HEK293 (cell line): ENCODE results near the gene RELCH.

ENCODE experiments used
- BCL11A ChIP-seq: fragments of 450-650 bp; formaldehyde crosslinking; IDR thresholded peaks from 2 replicates; pipeline ENCODE4 v1.5.1; 2016; ENCODE audit warnings: low read depth, missing biosample characterization, missing genetic modification characterization
- GLI4 ChIP-seq: fragments of 450-650 bp; formaldehyde crosslinking; IDR thresholded peaks from 2 replicates; pipeline ENCODE4 v1.5.1; 2016; ENCODE audit warnings: missing biosample characterization, missing genetic modification characterization
- KLF1 ChIP-seq: fragments of 450-650 bp; formaldehyde crosslinking; IDR thresholded peaks from 2 replicates; pipeline ENCODE4 v1.5.1; 2016; ENCODE audit warnings: missing biosample characterization, missing genetic modification characterization
- ZBTB20 ChIP-seq: fragments of 450-650 bp; formaldehyde crosslinking; IDR thresholded peaks from 2 replicates; pipeline ENCODE4 v1.5.1; 2016; ENCODE audit warnings: missing biosample characterization, missing genetic modification characterization
- ZIC2 ChIP-seq: fragments of 450-650 bp; formaldehyde crosslinking; IDR thresholded peaks from 2 replicates; pipeline ENCODE4 v1.5.1; 2016; ENCODE audit warnings: missing biosample characterization, missing genetic modification characterization
- ZNF10 ChIP-seq: fragments of 450-650 bp; formaldehyde crosslinking; IDR thresholded peaks from 2 replicates; pipeline ENCODE4 v1.5.1; 2017; ENCODE audit warnings: missing biosample characterization, missing genetic modification characterization
- ZNF16 ChIP-seq: fragments of 450-650 bp; formaldehyde crosslinking; IDR thresholded peaks from 2 replicates; pipeline ENCODE4 v1.5.1; 2016; ENCODE audit warnings: low read depth, missing biosample characterization, missing genetic modification characterization
- ZNF221 ChIP-seq: fragments of 450-650 bp; formaldehyde crosslinking; IDR thresholded peaks from 2 replicates; pipeline ENCODE4 v1.5.1; 2017; ENCODE audit warnings: missing biosample characterization, missing genetic modification characterization, borderline replicate concordance
- ZNF335 ChIP-seq: fragments of 450-650 bp; formaldehyde crosslinking; conservative IDR thresholded peaks from 2 replicates; pipeline ENCODE4 v1.5.1; 2016; ENCODE audit warnings: missing biosample characterization, missing genetic modification characterization
- ZNF391 ChIP-seq: fragments of 450-650 bp; formaldehyde crosslinking; IDR thresholded peaks from 2 replicates; pipeline ENCODE4 v1.5.1; 2016; ENCODE audit warnings: low read depth, missing biosample characterization, missing genetic modification characterization, borderline replicate concordance
- ZNF48 ChIP-seq: fragments of 450-650 bp; formaldehyde crosslinking; IDR thresholded peaks from 2 replicates; pipeline ENCODE4 v1.5.1; 2016; ENCODE audit warnings: missing biosample characterization, missing genetic modification characterization
- ZNF514 ChIP-seq: fragments of 450-650 bp; formaldehyde crosslinking; IDR thresholded peaks from 2 replicates; pipeline ENCODE4 v1.5.1; 2016; ENCODE audit warnings: missing biosample characterization, missing genetic modification characterization
- ZNF529 ChIP-seq: fragments of 450-650 bp; formaldehyde crosslinking; IDR thresholded peaks from 2 replicates; pipeline ENCODE4 v1.5.1; 2017; ENCODE audit warnings: missing genetic modification characterization, missing biosample characterization; ENCODE audit not compliant: insufficient replicate concordance
- ZNF530 ChIP-seq: fragments of 450-650 bp; formaldehyde crosslinking; IDR thresholded peaks from 2 replicates; pipeline ENCODE4 v1.5.1; 2016; ENCODE audit warnings: low read depth, missing biosample characterization, missing genetic modification characterization
- ZNF558 ChIP-seq: fragments of 450-650 bp; formaldehyde crosslinking; IDR thresholded peaks from 2 replicates; pipeline ENCODE4 v1.5.1; 2016; ENCODE audit warnings: missing biosample characterization, missing genetic modification characterization
- ZNF585B ChIP-seq: fragments of 450-650 bp; formaldehyde crosslinking; IDR thresholded peaks from 2 replicates; pipeline ENCODE4 v1.5.1; 2016; ENCODE audit warnings: missing biosample characterization, missing genetic modification characterization
- ZNF621 ChIP-seq: fragments of 450-650 bp; formaldehyde crosslinking; IDR thresholded peaks from 2 replicates; pipeline ENCODE4 v1.5.1; 2017; ENCODE audit warnings: missing biosample characterization, missing genetic modification characterization
- ZNF701 ChIP-seq: fragments of 450-650 bp; formaldehyde crosslinking; IDR thresholded peaks from 2 replicates; pipeline ENCODE4 v1.5.1; 2016; ENCODE audit warnings: missing biosample characterization, missing genetic modification characterization
- ZNF747 ChIP-seq: fragments of 450-650 bp; formaldehyde crosslinking; IDR thresholded peaks from 2 replicates; pipeline ENCODE4 v1.5.1; 2016; ENCODE audit warnings: missing biosample characterization, missing genetic modification characterization
- ZNF777 ChIP-seq: fragments of 450-650 bp; formaldehyde crosslinking; IDR thresholded peaks from 2 replicates; pipeline ENCODE4 v1.5.1; 2017; ENCODE audit warnings: missing biosample characterization, missing genetic modification characterization, borderline replicate concordance
- ZNF792 ChIP-seq: fragments of 450-650 bp; formaldehyde crosslinking; IDR thresholded peaks from 2 replicates; pipeline ENCODE4 v1.5.1; 2016; ENCODE audit warnings: missing biosample characterization, missing genetic modification characterization
- ZNF830 ChIP-seq: fragments of 450-650 bp; IDR thresholded peaks from 2 replicates; pipeline ENCODE4 v1.5.0; 2018; ENCODE audit warnings: missing biosample characterization, missing genetic modification characterization, low read depth, mild to moderate bottlenecking, moderate library complexity
- ZSCAN23 ChIP-seq: fragments of 450-650 bp; formaldehyde crosslinking; IDR thresholded peaks from 2 replicates; pipeline ENCODE4 v1.5.1; 2016; ENCODE audit warnings: missing biosample characterization, missing genetic modification characterization
- ZSCAN30 ChIP-seq: fragments of 450-650 bp; IDR thresholded peaks from 2 replicates; pipeline ENCODE4 v1.5.1; 2018; ENCODE audit warnings: missing biosample characterization, mild to moderate bottlenecking, missing genetic modification characterization, moderate library complexity
- TF ChIP-seq, protein P1 (sequence below): fragments of 450-650 bp; formaldehyde crosslinking; IDR thresholded peaks from 2 replicates; pipeline ENCODE4 v1.5.1; 2017; ENCODE audit warnings: missing biosample characterization, missing genetic modification characterization
- TF ChIP-seq, protein P2 (sequence below): fragments of 450-650 bp; formaldehyde crosslinking; IDR thresholded peaks from 2 replicates; pipeline ENCODE4 v1.5.1; 2017; ENCODE audit warnings: missing biosample characterization, missing genetic modification characterization
- TF ChIP-seq, protein P3 (sequence below): fragments of 450-650 bp; formaldehyde crosslinking; conservative IDR thresholded peaks from 2 replicates; pipeline ENCODE4 v1.5.1; 2016; ENCODE audit warnings: low read depth, missing biosample characterization, missing genetic modification characterization
- TF ChIP-seq, protein P4 (sequence below): fragments of 450-650 bp; formaldehyde crosslinking; IDR thresholded peaks from 2 replicates; pipeline ENCODE4 v1.5.1; 2016; ENCODE audit warnings: missing biosample characterization, missing genetic modification characterization
- TF ChIP-seq, protein P5 (sequence below): fragments of 450-650 bp; formaldehyde crosslinking; IDR thresholded peaks from 2 replicates; pipeline ENCODE4 v1.5.1; 2016; ENCODE audit warnings: missing biosample characterization, missing genetic modification characterization
- TF ChIP-seq, protein P6 (sequence below): fragments of 450-650 bp; formaldehyde crosslinking; IDR thresholded peaks from 2 replicates; pipeline ENCODE4 v1.5.1; 2017; ENCODE audit warnings: missing biosample characterization, missing genetic modification characterization

RELCH gene

DNA sequence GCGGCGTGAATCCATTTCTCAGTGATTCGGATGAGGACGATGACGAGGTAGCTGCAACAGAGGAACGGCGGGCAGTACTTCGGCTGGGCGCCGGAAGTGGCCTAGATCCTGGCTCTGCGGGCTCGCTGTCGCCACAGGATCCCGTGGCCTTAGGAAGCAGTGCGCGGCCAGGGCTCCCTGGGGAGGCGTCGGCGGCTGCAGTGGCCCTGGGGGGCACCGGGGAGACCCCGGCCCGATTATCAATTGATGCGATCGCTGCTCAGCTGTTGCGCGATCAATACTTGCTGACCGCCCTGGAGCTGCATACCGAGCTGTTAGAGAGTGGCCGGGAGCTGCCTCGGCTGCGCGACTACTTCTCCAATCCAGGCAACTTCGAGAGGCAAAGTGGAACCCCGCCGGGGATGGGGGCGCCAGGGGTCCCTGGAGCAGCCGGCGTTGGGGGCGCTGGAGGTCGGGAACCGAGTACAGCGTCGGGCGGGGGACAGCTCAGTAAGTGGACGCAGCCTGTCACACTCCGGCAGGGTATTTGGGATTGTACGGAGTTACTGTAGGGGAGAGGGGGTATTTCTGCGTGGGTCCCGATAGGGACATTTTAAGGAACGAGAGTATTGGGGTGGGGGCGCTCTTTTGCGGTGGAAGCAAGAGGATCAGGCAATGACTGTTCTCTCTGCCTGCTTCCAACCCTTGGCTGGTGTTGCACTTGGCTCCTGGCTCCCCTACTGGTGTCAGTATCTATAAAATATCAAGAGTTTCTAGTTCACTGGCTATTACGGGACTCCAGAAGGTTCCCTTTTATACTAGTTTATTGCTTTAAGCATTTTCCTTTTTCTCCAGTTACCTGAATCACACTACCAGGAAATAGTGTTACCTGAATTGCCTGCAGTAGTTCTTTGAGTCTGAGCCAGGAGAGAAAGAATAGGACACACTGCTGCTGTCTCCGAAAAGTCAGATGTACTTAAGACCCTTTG lies 772 bp downstream of the RELCH start (continued):
- no peak for TF ChIP-seq ZNF221 (tag by site-specific recombination)
- no peak for TF ChIP-seq ZNF48 (tag by site-specific recombination)
- peak; percentile 56 for TF ChIP-seq ZIC2 (tag by site-specific recombination)
- no peak for TF ChIP-seq GLI4 (tag by site-specific recombination)
- TF ChIP-seq, protein P1, sequence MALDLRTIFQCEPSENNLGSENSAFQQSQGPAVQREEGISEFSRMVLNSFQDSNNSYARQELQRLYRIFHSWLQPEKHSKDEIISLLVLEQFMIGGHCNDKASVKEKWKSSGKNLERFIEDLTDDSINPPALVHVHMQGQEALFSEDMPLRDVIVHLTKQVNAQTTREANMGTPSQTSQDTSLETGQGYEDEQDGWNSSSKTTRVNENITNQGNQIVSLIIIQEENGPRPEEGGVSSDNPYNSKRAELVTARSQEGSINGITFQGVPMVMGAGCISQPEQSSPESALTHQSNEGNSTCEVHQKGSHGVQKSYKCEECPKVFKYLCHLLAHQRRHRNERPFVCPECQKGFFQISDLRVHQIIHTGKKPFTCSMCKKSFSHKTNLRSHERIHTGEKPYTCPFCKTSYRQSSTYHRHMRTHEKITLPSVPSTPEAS, result no peak
- TF ChIP-seq, protein P2, sequence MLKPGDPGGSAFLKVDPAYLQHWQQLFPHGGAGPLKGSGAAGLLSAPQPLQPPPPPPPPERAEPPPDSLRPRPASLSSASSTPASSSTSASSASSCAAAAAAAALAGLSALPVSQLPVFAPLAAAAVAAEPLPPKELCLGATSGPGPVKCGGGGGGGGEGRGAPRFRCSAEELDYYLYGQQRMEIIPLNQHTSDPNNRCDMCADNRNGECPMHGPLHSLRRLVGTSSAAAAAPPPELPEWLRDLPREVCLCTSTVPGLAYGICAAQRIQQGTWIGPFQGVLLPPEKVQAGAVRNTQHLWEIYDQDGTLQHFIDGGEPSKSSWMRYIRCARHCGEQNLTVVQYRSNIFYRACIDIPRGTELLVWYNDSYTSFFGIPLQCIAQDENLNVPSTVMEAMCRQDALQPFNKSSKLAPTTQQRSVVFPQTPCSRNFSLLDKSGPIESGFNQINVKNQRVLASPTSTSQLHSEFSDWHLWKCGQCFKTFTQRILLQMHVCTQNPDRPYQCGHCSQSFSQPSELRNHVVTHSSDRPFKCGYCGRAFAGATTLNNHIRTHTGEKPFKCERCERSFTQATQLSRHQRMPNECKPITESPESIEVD (tag by site-specific recombination), result no peak
- TF ChIP-seq, protein P3, sequence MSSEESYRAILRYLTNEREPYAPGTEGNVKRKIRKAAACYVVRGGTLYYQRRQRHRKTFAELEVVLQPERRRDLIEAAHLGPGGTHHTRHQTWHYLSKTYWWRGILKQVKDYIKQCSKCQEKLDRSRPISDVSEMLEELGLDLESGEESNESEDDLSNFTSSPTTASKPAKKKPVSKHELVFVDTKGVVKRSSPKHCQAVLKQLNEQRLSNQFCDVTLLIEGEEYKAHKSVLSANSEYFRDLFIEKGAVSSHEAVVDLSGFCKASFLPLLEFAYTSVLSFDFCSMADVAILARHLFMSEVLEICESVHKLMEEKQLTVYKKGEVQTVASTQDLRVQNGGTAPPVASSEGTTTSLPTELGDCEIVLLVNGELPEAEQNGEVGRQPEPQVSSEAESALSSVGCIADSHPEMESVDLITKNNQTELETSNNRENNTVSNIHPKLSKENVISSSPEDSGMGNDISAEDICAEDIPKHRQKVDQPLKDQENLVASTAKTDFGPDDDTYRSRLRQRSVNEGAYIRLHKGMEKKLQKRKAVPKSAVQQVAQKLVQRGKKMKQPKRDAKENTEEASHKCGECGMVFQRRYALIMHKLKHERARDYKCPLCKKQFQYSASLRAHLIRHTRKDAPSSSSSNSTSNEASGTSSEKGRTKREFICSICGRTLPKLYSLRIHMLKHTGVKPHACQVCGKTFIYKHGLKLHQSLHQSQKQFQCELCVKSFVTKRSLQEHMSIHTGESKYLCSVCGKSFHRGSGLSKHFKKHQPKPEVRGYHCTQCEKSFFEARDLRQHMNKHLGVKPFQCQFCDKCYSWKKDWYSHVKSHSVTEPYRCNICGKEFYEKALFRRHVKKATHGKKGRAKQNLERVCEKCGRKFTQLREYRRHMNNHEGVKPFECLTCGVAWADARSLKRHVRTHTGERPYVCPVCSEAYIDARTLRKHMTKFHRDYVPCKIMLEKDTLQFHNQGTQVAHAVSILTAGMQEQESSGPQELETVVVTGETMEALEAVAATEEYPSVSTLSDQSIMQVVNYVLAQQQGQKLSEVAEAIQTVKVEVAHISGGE (tag by site-specific recombination), result no peak; the same call in 1 of the 2 replicates
- no peak for TF ChIP-seq ZNF621 (tag by site-specific recombination)
- TF ChIP-seq ZNF830, result no peak
- TF ChIP-seq ZNF792 (tag by site-specific recombination), result 0 out of 2 replicates have a peak, but pooled peaks have one; percentile 7
- no peak for TF ChIP-seq ZNF585B (tag by site-specific recombination)
- TF ChIP-seq ZNF701 (tag by site-specific recombination), result no peak
- no peak for TF ChIP-seq ZNF530 (tag by site-specific recombination)
- no peak for TF ChIP-seq ZSCAN23 (tag by site-specific recombination)
- TF ChIP-seq, protein P4, sequence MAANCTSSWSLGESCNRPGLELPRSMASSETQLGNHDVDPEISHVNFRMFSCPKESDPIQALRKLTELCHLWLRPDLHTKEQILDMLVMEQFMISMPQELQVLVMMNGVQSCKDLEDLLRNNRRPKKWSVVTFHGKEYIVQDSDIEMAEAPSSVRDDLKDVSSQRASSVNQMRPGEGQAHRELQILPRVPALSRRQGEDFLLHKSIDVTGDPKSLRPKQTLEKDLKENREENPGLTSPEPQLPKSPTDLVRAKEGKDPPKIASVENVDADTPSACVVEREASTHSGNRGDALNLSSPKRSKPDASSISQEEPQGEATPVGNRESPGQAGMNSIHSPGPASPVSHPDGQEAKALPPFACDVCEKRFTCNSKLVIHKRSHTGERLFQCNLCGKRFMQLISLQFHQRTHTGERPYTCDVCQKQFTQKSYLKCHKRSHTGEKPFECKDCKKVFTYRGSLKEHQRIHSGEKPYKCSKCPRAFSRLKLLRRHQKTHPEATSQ (tag by site-specific recombination), result no peak
- no peak for TF ChIP-seq BCL11A
- TF ChIP-seq ZNF391 (tag by site-specific recombination), result 0 out of 2 replicates have a peak, but pooled peaks have one; percentile 75
- TF ChIP-seq KLF1, result no peak
- TF ChIP-seq, protein P5, sequence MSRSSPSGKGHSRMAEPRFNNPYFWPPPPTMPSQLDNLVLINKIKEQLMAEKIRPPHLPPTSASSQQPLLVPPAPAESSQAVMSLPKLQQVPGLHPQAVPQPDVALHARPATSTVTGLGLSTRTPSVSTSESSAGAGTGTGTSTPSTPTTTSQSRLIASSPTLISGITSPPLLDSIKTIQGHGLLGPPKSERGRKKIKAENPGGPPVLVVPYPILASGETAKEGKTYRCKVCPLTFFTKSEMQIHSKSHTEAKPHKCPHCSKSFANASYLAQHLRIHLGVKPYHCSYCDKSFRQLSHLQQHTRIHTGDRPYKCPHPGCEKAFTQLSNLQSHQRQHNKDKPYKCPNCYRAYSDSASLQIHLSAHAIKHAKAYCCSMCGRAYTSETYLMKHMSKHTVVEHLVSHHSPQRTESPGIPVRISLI, result no peak
- no peak for TF ChIP-seq ZNF529
- TF ChIP-seq ZNF335 (tag by site-specific recombination), result peak; percentile 68
- no peak for TF ChIP-seq ZNF747 (tag by site-specific recombination)
- TF ChIP-seq ZBTB20 (tag by site-specific recombination), result peak; percentile 53; the same call in 1 of the 2 replicates
- TF ChIP-seq ZNF558 (tag by site-specific recombination), result no peak
- TF ChIP-seq ZNF16, result no peak
- 0 out of 2 replicates have a peak, but pooled peaks have one; percentile 26 for TF ChIP-seq ZSCAN30 (tag by site-specific recombination)
- no peak for TF ChIP-seq ZNF10 (tag by site-specific recombination)
- no peak for TF ChIP-seq ZNF514
- TF ChIP-seq, protein P6, sequence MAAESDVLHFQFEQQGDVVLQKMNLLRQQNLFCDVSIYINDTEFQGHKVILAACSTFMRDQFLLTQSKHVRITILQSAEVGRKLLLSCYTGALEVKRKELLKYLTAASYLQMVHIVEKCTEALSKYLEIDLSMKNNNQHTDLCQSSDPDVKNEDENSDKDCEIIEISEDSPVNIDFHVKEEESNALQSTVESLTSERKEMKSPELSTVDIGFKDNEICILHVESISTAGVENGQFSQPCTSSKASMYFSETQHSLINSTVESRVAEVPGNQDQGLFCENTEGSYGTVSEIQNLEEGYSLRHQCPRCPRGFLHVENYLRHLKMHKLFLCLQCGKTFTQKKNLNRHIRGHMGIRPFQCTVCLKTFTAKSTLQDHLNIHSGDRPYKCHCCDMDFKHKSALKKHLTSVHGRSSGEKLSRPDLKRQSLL (tag by site-specific recombination), result no peak
- TF ChIP-seq ZNF777 (tag by site-specific recombination), result no peak
